ENCODE measurements around the gene PKIB.

The PKIB gene

DNA sequence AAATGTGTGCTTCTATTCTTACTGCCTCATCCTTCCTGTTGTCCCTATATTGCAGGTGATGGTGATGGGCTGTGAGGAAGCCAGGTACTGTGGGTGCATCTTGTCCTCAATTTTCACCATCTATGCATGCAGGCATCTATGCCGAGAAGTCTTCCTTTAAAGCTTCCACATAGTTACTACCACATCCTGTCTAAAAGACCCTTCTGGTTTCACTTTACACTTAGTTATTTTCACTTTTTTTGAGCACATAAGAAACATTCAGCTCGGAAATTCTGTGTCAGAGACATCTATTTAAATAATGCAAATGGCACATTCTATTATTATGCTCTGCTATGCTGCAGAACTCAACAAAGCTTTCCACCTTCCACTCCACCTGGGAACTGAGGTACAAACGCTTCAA, 141.1 kb downstream of the PKIB start:
- DNase-seq, result no peak

DNA sequence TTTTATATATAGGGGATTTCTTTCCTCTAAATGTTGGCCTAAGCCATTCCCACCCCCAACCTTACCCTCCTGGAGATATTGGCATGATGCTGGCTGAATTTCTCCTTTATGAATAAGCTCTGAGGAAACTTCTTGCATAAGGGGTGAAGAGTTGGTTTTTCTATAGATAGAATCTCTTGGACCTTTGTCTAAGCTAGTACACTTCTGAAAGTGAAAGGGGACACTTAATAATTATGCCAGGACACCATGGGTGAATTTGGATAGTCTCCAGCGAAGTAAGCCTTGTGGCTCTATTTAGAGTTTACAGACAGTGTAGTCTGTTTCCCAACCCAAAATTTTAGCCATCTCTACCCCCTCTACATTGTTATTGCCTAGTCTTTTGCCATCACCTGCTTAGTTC, 142.3 kb downstream of the PKIB start:
- DNase-seq, result no peak

DNA sequence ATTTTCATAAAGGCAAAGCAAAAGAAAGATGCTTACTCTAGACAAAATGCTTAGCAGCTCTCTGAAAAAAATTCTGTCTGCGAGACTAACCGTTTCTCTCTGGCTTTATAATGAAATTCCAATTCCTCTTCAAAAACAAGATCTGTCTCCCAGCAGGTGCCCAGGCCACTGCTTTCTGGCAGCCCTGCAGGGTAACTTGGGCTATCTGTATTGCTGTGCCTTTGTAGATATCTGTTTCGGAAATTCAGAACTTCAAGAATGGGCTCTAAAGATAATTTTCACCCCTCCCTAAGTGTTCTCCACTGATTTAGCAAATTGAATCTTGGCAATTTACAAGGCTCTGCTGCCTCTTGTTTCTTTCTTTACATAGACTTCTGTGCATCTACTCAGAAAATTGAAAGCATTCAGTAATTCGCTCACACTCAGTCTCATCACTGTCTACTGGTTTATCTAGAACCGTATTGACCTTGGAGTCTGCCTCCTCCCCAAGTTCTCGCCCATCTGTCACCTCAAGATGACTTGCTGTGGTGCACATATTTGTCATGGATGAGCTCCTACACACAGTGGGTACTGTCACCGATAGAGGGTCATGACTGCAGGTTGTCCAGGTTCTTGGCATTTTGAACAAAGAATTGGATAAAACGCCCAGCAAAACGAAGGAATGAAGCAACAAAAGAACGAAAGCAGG, 142.9 kb downstream of the PKIB start:
- DNase-seq, result no peak

DNA sequence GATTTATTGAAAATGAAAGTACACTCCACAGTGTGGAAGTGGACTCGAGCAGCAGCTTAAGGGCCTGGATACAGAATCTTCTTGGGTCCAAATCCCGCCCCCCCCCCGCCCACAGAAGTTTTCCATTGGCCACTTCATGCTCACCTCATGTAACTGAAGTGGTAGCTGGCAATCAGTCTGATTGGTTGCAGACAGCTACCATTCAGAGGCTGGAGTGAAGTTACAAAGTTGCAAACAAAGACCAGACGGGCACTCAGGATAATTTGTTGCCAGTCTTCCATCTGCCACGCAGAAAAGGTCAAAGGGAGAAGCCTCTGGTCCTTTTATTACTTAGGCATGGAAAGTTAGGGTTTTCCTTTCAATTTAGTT, 143.5 kb downstream of the PKIB start:
- no peak for DNase-seq

DNA sequence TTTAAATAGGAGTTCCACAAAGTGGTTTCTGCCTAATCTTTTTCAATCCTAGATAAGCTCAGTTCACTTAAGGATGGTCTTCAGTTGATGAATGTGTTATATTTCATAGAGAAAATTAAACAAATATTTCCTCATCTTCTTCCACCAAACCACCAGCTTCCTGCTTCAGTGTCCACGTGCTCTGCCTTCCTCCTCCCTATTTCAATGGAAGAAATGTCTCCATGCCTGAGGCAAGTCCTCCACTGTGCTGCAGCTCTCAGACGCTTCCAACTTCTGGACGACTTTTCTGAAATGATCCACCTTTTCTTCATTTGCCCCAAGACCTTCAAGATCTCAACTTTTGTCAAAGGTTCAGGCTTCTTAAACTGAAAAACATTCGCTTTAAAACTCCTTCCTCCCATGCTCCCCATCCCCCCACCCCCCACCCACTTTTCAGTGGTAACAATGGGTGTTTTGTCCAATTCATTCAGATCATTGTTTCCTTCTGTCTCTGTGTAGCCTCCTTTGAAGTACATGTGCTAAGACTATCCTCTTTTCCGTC, 144.1 kb downstream of the PKIB start:
- no peak for DNase-seq

DNA sequence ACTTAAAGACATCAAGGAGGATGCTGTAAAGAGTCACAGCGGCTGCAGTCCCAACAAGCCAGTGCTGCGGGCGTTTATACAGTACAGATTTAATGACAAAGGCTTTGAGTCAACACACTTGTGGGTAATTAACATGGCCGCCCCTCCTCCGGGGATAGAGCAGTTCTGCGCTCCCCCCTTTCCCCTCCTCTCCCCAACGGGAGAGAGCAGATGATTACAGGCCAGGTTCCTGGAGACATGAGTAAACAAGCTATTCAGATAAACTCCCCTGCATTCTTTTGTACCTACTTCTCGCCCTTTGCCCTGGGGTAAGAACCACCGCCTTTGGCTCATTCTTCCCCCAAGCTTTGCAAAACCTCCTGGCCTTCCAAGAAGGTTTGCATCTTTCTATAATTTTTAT, 145.7 kb downstream of the PKIB start:
- DNase-seq, result no peak

DNA sequence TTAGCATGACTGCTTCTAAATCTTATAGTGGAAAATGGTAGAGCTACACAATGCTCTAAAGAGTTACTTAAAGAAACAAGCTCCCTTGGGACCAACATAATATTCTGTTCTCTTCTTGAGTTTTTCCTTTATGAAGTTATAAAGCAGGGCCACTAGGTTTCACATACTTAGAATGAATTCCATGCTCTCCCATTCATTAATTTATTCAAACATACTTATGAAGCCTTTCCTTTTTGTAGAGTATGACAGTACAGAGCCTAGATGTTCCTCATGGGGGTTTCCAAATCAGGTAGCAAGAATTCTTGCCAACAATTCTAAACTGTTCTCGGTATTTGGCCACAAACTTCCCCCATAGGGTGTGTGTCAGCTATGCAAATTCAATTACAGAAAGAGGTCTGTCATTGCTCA, 148.7 kb downstream of the PKIB start:
- no peak for DNase-seq

DNA sequence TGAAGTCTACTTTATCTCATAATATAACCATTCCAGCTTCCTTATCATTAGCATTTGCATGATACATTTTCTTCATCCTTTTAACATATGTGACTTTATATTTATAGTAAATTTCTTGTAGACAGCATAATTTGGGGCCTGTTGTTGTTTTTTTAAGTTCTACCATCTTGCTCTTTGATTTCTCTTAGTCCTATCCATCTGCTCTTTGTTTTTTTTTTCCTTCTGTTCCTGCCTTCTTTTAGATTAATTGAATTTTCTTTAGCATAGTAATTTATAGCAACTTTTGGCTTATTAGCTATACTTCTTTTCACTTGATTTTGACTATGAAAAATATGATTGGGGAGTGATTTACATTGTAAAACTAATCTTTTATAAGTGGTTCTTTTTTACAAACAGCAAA, 150.1 kb downstream of the PKIB start:
- DNase-seq, result no peak

DNA sequence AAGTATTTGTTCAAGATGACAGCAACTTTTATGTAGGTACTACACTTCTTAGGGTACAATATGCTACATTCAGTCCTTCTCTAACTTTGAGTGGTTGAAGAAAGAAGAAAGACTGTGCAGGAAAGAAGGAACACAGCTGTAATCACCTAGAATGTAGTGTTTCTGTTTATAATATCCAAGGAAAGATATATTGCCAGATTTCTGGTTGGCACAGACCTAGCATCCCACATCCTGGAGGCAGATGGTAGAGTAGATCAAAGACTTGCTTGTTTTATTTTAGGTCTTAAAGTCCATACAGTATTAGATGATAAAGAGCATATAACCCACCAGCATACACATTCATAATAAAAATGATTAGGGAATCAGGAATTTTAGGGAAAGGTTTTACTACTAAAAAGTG, 156.1 kb downstream of the PKIB start:
- no peak for DNase-seq

DNA sequence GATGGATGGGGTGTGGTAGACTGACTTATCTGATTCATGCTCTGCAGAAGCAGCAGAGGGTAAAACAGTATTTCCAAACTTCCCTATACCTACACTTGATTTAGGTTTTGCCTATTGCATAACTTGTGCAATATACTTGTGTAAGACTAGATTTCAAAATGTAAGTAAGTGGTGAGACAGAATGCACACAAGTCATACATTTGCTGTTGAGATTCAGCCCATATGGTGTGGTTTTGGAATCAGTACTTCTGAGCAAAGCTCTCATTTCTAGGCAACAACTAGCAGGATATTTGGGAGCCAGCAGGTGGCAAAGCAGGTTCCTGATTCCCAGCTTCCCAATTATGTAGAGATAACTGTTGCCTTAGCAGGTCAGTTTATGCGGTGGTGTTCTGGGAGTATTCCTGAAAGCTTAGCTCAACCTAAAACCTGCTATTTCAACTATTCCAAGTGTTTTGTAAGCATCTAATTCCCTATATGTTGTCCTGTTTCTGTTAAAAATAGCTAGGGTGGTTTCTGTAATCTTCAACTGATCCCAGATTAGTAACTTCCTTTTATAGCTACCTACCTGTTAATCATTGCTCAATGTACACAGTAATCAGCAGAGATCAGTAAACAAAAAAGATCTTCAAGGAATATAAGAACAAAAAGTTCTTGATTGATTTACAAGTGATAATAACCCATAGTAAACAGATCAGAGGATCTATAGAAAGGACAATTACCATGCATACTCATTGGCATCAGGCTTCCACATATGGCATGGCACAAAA, 160.8 kb downstream of the PKIB start:
- no peak for DNase-seq

DNA sequence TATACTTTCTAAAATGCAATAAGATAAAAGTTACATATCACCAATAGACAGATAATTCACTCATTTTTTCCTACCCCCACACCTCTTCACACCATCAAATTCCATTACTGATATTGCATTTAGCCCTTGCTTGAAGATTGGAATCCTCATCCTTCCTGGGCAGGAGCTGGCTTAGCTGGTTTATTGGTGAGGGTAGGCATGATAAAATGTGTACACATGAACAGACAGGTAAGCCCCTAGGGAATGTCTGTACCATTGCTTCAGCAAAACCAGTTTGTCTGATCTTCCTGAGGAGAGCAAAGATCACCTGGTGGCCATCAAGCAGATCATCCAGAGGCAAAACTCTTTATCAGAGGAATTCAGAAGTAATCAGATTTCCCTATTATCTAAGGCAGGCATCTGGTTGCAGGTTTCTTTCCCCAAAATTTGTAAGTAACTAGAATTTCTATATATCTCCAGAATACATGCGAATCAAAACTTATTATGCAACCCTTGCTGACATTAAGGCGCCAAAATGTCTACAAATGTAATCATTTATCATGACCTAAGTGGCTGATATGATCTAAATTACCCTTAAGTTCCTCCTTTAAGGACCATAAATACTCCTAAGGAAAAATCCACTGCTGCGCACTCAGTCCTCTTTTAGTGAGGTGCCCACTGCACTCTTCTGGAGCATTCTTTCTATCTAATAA, 162.7 kb downstream of the PKIB start:
- no peak for DNase-seq

Measured in central memory CD4-positive, alpha-beta T cell (primary cell).